DOHH2 (cell line): ENCODE measurements around the gene TOX4.
A peak's percentile ranks its signal among the peaks of the same experiment; 100 is the strongest.

Experiments
- H3F3A ChIP-seq: fragments of 200-600 bp; sonication (generic), shearing (Covaris generic); 2 replicates; pipeline ENCODE4 v1.6.0; 2016; ENCODE audit warnings: antibody characterized with exemption, mild to moderate bottlenecking; ENCODE audit not compliant: control insufficient read depth, insufficient read depth
- H3K27ac ChIP-seq: fragments of 200-600 bp; sonication (generic); 2 replicates; pipeline ENCODE4 v1.5.1; 2014; ENCODE audit warnings: low read depth, mild to moderate bottlenecking, low read length, moderate library complexity
- H3K27me3 ChIP-seq: fragments of 200-600 bp; sonication (generic); 2 replicates; pipeline ENCODE4 v1.6.1; 2014; ENCODE audit warnings: mild to moderate bottlenecking, low read length, mixed read lengths; ENCODE audit not compliant: control insufficient read depth
- H3K36me3 ChIP-seq: fragments of 200-600 bp; sonication (generic); 2 replicates; pipeline ENCODE4 v1.6.1; 2014; ENCODE audit warnings: mild to moderate bottlenecking, low read length, moderate library complexity, mixed read lengths; ENCODE audit not compliant: control insufficient read depth
- H3K4me1 ChIP-seq: fragments of 200-600 bp; sonication (generic); 2 replicates; pipeline ENCODE4 v1.6.1; 2014; ENCODE audit warnings: mild to moderate bottlenecking, low read length, mixed read lengths; ENCODE audit not compliant: control insufficient read depth
- H3K4me2 ChIP-seq: fragments of 200-600 bp; sonication (generic); 2 replicates; pipeline ENCODE4 v1.6.0; 2014; ENCODE audit warnings: mild to moderate bottlenecking, low read length, moderate library complexity
- H3K4me3 ChIP-seq: fragments of 200-600 bp; sonication (generic); 2 replicates; pipeline ENCODE4 v1.5.1; 2014; ENCODE audit warnings: mild to moderate bottlenecking, low read length, mixed read lengths
- H3K79me2 ChIP-seq: fragments of 200-600 bp; sonication (generic); 2 replicates; pipeline ENCODE4 v1.6.1; 2014; ENCODE audit warnings: mild to moderate bottlenecking, low read length, mixed read lengths; ENCODE audit not compliant: control insufficient read depth
- H3K9me2 ChIP-seq: fragments of 200-600 bp; sonication (generic); replicated peaks from 2 replicates; pipeline ENCODE4 v1.6.1; 2014; ENCODE audit warnings: mild to moderate bottlenecking, low read length, mixed read lengths; ENCODE audit not compliant: control insufficient read depth
- H3K9me3 ChIP-seq: fragments of 200-600 bp; sonication (generic); 2 replicates; pipeline ENCODE4 v1.6.1; 2014; ENCODE audit warnings: antibody characterized with exemption, low read length, mixed read lengths; ENCODE audit not compliant: control insufficient read depth, insufficient read depth
- H4K20me1 ChIP-seq: fragments of 200-600 bp; sonication (generic); 2 replicates; pipeline ENCODE4 v1.6.0; 2014; ENCODE audit warnings: low read depth, mild to moderate bottlenecking, antibody characterized with exemption, low read length, moderate library complexity; ENCODE audit not compliant: control insufficient read depth, insufficient read depth
- CTCF ChIP-seq: fragments of 200-600 bp; sonication (generic); IDR thresholded peaks from one replicate; pipeline ENCODE4 v1.5.1; 2014; ENCODE audit warnings: antibody characterized with exemption, mild to moderate bottlenecking, low read depth, low read length; ENCODE audit not compliant: poor library complexity, severe bottlenecking
- EZH2phosphoT487 ChIP-seq: fragments of 200-600 bp; sonication (generic); IDR thresholded peaks from 2 replicates; pipeline ENCODE4 v1.6.1; 2017; ENCODE audit warnings: borderline replicate concordance, mild to moderate bottlenecking, antibody characterized with exemption, low read length, moderate library complexity, mixed read lengths

TOX4 gene

DNA sequence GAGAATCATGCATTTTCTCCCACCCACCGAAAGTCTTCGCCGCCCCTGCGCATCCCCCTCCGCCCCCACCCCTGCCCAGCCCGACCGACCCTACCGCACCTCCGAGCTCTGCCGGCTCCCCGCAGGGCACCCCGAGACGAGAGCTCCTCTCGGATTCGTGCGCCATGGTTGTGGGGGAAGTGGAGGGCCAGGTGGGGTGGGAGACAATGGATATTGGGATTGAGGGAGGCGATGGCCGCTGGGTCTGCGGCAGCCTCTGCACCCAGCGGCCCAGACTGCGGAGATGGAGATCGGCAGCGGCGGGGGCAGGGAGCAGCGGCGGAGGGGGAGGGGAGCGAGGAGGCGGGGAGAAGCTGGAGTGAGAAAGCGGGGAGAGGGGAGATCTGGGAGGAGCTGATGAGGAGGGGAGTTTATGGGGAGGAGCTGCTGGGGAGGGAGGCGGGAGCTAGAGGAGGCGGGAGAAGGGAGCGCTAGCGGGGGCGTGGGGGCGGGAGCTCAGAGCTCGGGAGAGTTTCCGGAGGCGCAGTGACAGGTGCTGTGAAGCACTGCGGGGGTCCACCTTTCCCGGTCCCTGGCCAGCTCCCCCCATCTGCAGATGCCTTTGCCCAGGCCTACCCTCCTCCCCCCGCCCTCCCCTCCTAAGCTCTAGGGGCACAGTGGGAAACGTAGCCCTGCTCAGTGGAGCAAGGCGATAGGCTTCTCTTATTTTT is 49.1 kb downstream of the TOX4 start, which contains the start of gene SALL2:
Gene SALL2, minus strand, starts transcription at position 385 of the 710 bp plus-strand sequence. Its CDS starts 219 bp downstream, at position 166.
- TF ChIP-seq EZH2phosphoT487 = no peak
- no peak for TF ChIP-seq CTCF
- Histone ChIP-seq H3K27ac (peak within 1 kb of the TSS; percentile 78), H3K27me3 (no peaks in the 10 kb centered on the region), H3K79me2 (peaks cover 4% of the 10 kb centered on the region), H3K9me3 (no peaks in the 10 kb centered on the region), H3K4me2 (peak within 1 kb of the TSS; percentile 98), H3F3A (peaks cover 13% of the 10 kb centered on the region), H3K9me2 (no peaks in the 10 kb centered on the region), H4K20me1 (no peaks in the 10 kb centered on the region), H3K4me3 (peak within 1 kb of the TSS; percentile 86), H3K4me1 (peaks cover 36% of the 10 kb centered on the region), H3K36me3 (0 out of 2 replicates have a peak, but pooled peaks cover 4% of the 10 kb centered on the region)

DNA sequence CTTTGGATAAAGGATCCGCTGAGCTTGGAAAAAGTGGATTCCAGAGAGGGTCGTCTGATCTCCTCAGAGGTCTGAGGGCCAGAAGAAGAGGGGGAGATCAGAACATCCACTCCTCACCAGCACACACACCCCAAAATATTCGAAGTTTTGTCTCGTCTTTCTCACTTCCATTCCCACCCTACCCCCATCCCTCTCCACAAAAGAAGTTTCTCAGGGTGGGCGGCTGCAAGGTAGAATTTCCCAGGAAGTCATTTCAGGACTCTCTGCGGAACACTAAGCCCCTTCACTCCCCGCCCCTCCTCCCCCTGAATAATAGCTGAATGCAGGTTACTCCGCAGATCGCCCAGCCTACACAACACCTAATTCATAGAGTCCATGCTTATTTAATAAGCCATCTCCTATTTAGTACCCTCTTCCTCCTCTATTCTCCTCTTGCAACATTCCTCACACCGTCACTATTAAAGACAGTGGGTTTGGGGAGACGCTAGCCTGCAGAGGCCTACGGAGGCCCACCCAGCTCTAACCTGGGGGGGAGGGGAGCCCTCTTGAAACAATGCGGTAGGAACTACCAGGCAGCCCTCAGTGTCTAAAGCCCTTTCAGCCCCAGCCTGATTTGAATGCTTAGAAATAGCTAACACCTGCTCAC is 49.8 kb downstream of the TOX4 start:
- TF ChIP-seq EZH2phosphoT487 (no peak), CTCF (no peak)
- peak overlapping the region; percentile 78 for H3K27ac ChIP-seq

GRCh38 chr14:21527318-21527679 is 50.3 kb downstream of the TOX4 start:
- TF ChIP-seq CTCF = no peak
- TF ChIP-seq EZH2phosphoT487 = no peak
- H3K4me2 ChIP-seq = peak overlapping the region; percentile 98
- peaks cover 13% of the 10 kb centered on the region for H3F3A ChIP-seq
- peaks cover 4% of the 10 kb centered on the region for H3K79me2 ChIP-seq
- 0 out of 2 replicates have a peak, but pooled peaks cover 4% of the 10 kb centered on the region for H3K36me3 ChIP-seq
- no peaks in the 10 kb centered on the region for H3K9me2 ChIP-seq
- peaks cover 36% of the 10 kb centered on the region for H3K4me1 ChIP-seq
- H3K27me3 ChIP-seq = no peaks in the 10 kb centered on the region
- no peaks in the 10 kb centered on the region for H4K20me1 ChIP-seq
- no peaks in the 10 kb centered on the region for H3K9me3 ChIP-seq
- H3K27ac ChIP-seq = peak overlapping the region; percentile 78
- peak overlapping the region; percentile 86 for H3K4me3 ChIP-seq

More for the DNA sequence above, 49.8 kb downstream of the TOX4 start:
- H3K4me2 ChIP-seq = peak overlapping the region; percentile 98
- peaks cover 4% of the 10 kb centered on the region for H3K79me2 ChIP-seq
- H4K20me1 ChIP-seq = no peaks in the 10 kb centered on the region
- peak overlapping the region; percentile 86 for H3K4me3 ChIP-seq
- H3F3A ChIP-seq = peaks cover 13% of the 10 kb centered on the region
- H3K4me1 ChIP-seq = peaks cover 36% of the 10 kb centered on the region
- no peaks in the 10 kb centered on the region for H3K9me3 ChIP-seq
- H3K36me3 ChIP-seq = 0 out of 2 replicates have a peak, but pooled peaks cover 4% of the 10 kb centered on the region
- H3K27me3 ChIP-seq = no peaks in the 10 kb centered on the region
- H3K9me2 ChIP-seq = no peaks in the 10 kb centered on the region
